Globus pallidus (tissue), 1 donor: Measurements from ENCODE around the gene ARL2.
A peak's percentile ranks its signal among the peaks of the same experiment; 100 is the strongest.
"Not testable (repeated sequence)": the region's sequence is repeated elsewhere in the genome, so short reads cannot be mapped to it uniquely, and the experiment has no call there.

Experiments used
- DNase-seq: peaks from one replicate; pipeline ENCODE4 v3.0.0-alpha.2; 2015; ENCODE audit warnings: low spot score

The ARL2 gene

DNA sequence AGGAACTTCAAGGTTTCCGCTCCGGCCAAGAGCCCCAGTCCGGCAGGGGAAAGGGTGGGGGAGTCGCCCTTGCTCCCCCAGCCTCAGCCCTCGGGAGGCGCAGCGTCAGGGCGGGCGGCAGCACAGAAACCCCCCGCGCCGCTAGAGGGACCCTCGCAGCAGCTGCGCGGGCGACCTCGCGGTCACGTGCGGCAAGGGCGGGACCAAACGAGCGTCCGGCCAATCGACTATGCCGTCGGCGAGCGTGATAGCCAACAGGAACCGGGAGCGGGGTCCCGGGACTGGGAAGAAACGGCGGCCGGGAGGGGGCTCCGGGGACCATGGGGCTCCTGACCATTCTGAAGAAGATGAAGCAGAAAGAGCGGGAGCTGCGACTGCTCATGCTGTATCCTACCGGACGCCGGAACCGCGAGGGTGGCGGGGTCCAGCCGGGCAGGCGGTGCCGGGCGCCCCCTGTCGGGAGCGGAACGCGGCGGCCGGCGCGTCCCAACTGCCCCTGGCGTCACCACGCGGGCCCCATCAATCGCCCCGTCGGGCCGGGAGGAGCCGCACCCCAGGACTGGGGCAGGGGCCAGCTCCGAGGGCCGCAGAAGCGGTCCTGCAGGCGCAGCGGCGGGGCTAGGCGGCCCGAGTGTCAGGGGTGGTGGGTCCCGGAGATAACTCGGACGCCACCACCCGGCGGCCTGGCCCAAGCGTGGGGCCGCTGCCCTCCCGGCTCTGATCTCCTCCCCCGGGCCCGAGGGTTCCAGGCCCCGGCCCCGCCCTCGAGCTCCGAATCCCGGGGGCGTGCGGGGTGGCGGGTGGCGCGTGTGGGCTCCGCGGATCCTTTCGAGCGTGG, at the start of gene ARL2:
ARL2 (plus strand) TSS at position 273 of the 838 bp plus-strand sequence; CDS start at position 321, 48 bp downstream.
- DNase-seq, result peak; percentile 90

DNA sequence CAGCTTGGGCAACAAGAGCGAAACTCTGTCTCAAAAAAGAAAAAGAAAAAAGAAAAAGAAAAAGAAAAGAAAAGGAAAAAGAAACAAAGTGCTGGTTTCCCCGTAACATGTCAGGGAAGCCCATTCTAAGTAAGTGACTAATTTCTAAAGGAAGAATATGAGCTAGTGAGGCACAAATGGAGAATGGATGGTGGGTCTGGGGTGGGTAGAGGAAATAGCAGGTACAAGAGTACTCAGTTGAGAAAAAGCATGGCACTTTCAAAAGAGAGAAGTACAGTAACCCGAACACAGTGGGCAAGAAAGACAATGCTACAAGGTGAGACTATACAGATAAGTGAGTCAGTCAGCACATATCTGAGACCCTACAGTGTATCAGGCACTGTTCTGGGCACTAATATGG, 46.6 kb upstream of the ARL2 start:
- no peak for DNase-seq

DNA sequence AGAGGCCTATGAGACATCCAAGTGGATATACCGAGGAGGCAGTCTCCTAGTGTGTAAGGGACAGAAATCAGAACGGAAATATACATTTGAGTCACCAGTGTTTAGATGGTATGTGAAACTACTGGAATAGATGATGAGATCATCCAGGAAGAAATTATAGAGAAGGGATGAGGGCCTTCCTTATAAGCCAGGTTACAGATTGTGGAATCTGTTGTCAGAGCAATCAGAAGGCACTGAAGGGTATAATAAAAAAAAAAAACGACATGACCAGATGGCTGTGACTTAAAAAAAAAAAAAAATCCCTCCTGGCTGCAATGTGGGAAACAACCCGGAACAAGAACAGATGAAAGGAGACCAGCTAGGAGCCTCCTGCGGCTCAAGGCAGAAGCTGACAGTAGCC, 44.8 kb upstream of the ARL2 start:
- no peak for DNase-seq

DNA sequence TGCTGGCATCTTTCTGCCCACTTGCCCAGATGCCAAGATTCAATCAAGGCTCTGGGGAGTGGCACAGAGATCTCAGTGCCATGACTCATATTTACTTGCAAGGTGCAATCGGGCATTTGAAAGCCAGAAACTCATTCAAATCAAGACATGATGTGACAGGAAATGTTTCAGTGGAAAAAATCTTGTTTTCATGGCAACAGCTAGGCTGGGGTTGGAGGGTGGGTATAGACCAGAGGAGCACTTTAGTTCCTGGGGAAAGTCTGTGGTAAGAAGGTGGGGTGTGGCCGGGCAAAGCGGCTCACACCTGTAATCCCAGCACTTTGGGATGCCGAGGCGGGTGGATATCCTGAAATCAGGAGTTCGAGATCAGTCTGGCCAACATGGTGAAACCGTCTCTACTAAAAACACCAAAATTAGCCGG, 43.2 kb upstream of the ARL2 start:
- no peak for DNase-seq

DNA sequence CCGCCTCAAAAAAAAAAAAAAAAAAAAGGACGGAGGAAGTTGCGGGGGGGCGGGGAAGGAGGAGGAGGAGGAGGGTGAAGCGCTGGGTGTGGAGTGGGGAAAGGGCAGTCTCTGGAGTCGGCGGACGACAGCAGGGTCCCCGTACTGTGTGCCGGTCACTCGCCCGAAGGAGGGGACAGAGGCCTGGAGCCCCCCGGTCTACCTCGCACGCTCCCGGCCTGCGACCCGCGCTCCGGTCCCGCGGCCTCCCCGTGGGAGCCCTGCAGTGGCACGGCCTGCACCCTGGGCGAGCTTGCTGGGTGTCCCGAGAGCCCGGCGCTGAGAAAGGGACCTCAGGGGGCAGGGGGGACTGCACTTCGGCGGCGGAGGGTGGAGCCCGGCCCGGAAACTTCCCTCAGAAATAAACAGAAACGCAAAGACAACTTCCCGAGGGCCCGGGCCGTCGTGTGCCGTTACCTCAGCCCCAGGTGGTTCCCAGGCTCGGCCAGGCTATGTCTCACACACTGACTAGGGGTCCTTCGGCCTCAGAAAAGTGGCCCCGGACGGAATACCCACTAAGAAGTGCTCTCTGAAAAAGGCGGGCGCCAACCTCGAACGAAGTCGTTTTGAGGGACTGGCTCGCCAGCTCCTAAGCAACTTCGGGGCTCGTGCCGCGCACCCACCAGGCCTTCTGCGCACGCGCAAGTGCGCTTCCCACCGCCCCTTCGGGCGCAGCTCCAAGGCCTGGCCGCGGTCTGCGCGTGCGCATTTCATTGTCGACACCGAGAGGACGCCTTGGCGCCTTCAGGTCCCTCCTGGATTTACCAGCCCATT, 42.3 kb upstream of the ARL2 start, which contains the start of gene MAJIN:
MAJIN (minus strand) TSS at position 688 of the 813 bp plus-strand sequence. CDS start 12,703 bp downstream, outside the sequence.
- DNase-seq, result peak; percentile 50

DNA sequence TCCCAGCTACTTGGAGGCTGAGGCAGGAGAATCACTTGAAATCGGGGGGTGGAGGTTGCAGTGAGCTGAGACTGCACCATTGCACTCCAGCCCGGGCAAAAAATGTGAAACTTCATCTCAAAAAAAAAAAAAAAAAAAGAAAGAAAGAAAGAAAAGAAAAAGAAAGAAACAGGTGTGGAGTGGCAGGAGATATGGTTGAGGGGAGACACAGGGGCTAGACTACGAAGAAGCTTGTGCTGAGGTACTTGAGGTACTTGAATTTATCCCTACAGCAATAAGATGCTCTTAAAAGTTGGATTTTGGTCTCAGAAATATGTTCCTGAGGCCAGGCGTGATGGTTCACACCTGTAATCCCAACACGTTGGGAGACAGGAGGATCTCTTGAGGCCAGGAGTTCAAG, 39.8 kb upstream of the ARL2 start:
- DNase-seq, result no peak

DNA sequence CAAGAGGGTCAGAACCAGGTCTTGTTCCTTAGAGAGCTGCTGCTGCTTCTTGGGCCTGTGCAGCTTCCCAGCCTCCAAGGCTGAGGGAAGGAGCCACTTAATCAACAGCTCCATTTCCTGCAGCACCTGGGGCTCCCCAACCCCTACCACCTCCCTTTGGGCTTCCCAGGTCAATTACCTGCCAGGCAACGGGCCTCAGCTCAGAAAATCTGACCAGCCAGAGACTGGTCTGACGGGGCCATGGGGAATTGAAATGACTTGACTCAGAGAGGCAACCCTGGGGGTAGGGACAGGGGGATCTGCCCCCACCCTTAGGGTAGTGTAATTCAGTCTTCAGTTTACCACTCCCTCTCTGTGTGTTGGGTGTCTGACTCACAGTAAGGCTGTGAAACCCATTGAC, 37.3 kb upstream of the ARL2 start:
- DNase-seq, result no peak

DNA sequence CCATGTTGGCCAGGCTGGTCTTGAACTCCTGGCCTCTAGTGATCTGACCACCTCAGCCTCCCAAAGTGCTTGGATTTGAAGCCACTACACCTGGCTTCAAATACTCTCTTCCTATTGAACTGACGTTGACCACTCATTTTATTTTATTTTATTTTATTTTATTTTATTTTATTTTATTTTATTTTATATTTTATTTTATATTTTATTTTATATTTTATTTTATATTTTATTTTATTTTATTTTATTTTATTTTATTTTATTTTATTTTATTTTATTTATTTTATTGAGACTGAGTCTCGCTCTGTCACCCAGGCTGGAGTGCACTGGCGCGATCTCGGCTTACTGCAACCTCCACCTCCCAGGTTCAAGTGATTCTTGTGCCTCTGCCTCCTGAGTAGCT, 30.6 kb upstream of the ARL2 start:
- DNase-seq, result not testable (repeated sequence)

DNA sequence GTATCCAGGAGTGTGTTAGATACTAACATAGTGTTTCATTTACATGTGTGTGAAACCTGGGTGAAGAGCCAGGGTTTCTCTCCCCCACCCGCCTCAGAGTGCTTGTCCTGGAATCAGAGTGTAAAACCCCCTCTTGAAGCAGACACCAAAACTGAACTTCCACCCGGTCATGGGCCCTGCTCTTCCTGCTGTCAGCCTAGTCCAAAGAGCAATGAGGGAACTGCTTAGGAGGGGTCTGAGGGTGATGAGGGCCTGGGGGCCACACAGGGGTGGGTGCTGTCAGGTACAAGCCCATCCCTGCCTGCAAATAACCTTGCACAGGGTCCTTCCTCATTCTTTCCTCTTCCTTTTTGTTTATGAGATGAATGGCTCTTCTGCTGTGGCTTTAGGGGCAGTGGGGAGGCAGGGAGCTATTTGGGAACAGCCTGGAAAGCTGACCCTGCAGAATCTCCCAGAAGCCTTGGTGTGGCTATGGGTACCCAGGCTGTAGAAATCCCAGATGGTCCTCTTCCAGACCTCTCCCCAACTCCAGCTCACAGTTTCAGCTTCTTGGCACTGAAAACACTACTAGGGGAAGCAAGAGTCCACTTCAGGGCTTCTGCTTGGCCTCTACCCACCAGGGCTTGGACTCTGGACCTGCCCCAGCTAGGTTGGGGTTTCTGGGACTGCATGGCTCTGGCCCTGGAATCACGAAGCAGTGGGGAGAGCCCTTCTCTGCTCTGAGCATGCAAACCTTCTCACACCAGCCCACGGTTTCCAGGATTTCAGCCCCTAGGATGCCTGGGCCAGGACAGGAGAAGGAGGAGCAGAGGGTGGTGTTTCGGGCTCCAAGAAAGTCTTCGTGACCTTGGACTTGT, 25.7 kb upstream of the ARL2 start:
- DNase-seq, result no peak

DNA sequence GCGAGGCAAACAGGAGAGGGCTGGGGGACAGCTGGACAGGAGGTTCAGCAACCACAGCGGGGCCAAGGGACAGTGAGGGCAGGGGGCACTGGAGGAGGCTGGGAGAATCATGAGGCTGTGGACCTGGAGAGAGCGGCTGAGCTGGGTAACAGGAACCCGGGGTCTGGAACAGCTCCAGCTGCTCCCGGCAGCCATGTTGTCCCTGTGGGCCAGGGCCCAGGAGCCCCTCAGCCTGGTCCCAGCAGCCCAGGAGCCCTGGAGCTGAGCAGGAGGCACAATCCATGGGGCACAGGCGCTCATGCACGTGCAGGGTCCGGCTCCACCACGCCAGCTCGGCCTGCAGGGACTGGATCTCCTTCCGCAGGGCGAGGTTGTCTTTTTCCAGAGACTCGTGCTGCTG, 24.5 kb upstream of the ARL2 start:
- DNase-seq, result no peak

DNA sequence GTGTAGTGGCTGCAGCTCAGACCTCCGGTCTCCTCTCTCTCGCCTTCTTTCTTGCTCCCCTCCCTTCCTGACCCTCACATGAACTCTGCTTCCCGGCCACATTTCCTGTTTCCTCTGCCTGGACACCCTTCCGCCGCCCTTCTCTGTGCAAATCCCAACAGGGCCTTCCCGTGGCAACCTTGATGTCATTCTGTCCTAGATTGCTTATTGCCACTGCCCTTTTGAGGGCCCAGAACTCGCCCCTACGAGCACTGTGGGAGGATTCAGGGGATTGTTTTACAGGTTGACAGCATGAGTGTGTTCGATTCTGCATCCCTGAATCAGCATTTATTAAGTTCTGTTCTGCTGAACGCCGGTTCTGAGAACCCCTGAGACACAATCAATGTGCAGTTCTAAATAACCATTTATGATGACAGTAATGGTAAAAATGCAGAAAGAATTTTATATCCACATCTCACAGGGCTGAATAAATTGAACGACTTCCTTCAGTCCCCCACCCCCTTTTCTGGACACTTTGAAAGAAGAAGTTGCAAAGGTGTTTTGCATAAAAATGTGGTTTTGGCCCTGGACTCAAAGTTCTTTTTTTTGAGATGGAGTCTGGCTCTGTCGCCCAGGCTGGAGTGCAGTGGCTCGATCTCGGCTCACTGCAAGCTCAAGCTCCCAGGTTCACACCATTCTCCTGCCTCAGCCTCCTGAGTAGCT, 23.6 kb upstream of the ARL2 start:
- DNase-seq, result no peak

DNA sequence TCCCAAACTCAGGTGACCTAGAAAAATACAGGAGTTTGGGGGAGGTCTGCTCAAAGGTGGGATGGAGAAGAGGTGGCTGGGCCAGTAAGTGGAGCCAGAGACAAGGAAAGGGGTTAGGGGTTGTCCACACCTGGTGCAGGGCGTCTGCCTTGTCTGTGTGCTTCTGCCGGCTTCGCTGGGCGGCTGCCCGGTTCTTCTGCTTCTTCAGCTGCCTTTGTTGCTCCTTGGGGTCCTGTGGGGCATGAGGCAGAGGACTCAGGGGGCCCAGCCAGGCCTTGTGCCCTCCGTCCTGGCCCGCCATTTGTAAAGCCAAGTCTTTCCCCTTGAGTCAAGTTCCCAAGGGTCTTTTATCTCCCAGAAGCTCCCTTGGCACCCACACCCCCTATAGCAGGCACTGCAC, 19.6 kb upstream of the ARL2 start:
- no peak for DNase-seq

DNA sequence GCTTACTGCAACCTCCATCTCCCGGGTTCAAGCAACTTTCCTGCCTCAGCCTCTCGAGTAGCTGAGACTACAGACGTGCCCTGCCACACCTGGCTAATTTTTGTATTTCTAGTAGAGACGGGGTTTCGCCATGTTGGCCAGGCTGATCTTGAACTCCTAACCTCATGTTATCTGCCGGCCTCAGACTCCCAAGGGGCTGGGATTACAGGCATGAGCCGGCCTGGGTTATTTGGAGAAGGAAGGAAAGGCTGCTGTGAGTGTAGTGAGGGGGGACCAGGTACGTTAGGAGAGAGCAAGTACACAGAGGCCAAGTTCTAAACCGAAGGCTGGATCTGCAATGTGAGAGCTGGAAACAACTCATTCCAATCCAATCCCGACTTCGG, 17.6 kb upstream of the ARL2 start:
- DNase-seq, result no peak

DNA sequence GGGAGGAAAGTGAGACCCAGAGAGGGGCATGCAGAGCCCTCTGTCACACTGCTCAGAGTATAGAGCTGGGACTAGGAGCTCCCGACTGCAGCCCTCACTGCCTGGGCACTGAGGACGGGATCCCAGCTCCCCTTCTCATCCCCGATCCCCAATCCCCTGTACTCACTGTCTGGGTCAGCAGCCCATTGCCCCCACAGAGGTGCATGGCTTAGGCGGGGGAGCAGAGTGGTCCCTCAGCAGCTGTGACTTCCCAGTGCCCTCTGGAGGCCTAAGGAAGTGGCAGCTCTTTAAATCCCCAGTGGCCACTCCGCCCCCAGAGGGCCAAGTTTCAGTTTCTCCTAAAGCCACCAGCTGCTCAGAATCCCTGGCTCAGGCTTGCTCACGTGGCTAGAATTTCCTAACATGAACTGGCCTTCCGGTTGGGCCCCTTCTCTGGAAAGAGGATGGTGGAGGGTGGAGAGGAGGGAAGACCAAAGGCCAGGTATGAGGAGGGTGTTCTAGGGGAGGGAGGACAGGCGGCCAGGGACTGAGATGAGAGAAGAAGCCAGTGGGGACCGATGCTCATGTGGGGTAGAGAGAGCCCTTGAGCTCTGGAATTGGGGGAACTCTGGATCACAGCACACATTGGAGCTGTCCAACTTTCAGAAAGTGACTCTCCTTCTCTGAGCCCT, 17.1 kb upstream of the ARL2 start, which contains the start of gene BATF2:
BATF2 (minus strand) TSS at position 262 of the 671 bp plus-strand sequence; CDS start at position 205, 57 bp downstream.
- peak; percentile 64 for DNase-seq

DNA sequence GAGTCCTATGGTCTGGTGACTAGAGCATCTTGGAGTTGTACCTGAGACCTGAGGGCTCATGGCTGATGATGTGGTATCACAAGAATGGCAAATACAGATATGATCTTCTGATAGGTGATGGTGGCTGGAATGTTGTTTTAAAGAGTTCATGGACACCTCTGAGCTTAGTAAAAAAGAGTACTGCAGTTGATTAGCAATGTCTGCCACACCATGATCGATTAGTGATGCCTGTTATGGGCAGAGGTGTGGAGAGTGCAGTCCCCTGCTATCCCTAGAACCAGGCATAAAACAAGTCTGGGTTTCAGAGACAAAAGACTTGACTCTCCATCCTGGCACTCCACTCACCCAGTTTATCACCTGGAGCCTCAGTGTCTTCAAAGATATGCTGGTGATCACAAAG, 15.8 kb upstream of the ARL2 start:
- DNase-seq, result no peak

DNA sequence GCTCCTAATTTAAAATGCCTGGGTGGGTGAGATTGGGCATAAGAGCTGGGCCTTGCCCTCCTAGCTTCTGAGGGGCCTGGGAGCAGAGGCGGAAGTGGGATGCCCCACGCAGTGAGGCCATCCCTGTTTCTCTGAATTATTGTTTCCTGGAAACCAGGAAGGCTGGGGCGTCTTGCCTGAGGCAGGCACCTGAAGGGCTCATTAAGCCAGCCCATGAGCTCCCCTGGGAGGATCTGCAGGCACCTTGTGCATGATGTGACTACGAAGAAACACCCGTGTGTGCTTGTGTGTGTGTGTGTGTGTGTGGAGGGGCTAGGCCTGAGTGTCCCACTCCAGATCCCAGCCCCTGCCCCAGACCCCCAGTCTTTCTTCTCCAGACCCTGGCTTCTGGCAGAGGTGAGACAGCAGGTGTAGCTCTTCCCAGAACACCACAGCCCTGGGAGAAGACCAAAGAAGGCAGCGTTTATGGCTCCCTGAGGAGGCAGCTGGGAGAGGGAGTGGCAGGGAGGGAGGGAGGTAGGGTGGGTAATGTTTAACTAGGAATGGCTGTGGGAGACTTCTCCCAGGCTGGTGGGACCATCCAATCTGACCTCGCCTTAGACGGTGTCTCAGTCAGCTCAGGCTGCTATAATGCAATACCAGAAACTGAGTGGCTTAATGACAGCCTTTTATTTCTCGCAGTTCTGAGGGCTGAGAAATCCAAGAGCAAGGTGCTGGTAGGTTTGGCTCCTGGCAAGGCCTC, 15.1 kb upstream of the ARL2 start:
- DNase-seq, result no peak

DNA sequence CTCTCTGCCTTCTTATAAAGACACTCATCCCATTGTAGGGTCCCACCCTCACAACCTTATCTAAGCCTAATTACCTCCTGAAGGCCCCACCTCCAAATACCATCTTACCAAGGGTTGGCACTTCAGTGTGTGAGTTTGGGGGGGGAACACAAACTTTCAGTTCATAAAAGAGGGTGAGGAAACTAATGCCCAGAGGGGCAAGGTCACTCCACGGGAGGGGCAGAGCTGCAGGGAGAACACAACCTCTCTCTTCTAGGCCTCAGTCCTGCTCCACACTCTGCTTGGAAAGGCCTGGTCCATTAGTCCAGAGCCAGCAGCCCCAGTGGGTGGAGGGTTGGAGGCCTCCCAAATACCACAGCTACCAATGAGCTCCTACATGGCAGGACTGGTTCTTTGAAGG, 14.5 kb upstream of the ARL2 start:
- no peak for DNase-seq

DNA sequence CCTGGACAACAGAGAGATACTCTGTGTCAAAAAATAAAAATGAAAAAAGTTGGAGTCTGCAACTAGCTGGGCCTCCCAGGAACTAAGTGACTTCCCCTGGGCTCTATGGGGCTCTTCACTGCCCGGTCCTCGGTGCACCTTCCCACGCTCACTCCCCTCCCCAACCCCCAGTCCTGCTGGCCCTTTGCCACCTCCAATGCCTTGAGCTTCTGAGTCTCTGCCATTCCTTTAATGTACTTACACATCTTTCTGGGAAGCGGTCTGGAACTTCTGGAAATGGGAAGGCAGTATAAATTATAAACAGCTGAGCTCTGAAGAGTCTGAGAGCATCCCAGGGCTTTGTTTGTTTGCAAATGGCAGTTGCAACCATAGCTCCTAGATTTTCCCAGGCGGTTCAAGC, 11.3 kb upstream of the ARL2 start:
- DNase-seq, result no peak

DNA sequence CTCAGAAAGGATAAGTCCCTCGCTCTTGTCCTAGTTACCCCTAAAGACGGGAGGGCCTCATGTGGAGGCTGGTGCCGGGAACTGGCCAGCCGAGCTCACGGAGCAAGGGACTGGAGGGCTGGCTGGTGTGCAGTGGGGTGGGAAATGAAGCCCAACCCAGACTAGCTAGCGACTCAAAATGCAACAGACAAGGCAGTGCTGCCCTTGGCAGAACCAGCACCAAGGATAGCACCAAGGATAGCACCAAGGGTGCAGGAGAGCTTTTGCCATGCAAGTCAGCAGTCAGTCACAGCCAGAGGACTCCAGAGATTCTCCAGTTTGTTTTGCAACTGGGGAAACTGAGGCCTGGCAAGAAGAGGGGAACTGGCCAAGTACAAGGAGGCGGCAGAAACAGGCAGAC, 10.7 kb upstream of the ARL2 start:
- DNase-seq, result no peak

DNA sequence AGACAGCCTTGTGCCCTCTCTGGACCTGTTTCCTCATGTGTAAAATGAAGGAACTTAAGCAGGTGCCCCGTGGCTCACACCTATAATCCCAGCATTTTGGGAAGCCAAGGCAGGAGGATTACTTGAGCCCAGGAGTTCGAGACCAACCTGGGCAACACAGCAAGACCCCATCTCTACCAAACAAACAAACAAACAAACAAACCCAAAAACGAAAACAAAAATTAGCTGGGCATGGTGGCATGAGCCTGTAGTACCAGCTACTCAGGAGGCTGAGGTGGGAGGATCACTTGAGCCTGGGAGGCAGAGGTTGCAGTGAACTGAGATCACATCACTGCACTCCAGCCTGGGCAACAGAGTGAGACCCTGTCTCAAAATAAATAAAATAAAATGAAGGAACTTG, 10.0 kb upstream of the ARL2 start:
- DNase-seq, result not testable (repeated sequence)
